ENCODE data around the gene AKT3.
"Not testable (repeated sequence)": the region's sequence is repeated elsewhere in the genome, so short reads cannot be mapped to it uniquely, and the experiment has no call there.

Gene AKT3

GRCh38 chr1:243594455-243594854 lies 255.6 kb downstream of the AKT3 start:
- no peak for DNase-seq

- not testable (repeated sequence) for DNase-seq
Observed at GRCh38 chr1:243589286-243589685, 260.8 kb downstream of the AKT3 start.

- no peak for DNase-seq
Observed at GRCh38 chr1:243587823-243588560, 262.1 kb downstream of the AKT3 start.

GRCh38 chr1:243587285-243587684 lies 262.8 kb downstream of the AKT3 start:
- DNase-seq: no peak

- no peak for DNase-seq
Observed at GRCh38 chr1:243585982-243586381, 264.1 kb downstream of the AKT3 start.

- DNase-seq: no peak
Observed at GRCh38 chr1:243582326-243582725, 267.7 kb downstream of the AKT3 start.

GRCh38 chr1:243580984-243581383 lies 269.1 kb downstream of the AKT3 start:
- DNase-seq: no peak

- DNase-seq: no peak
Observed at GRCh38 chr1:243580072-243580471, 270.0 kb downstream of the AKT3 start.

GRCh38 chr1:243575070-243575469 lies 275.0 kb downstream of the AKT3 start:
- DNase-seq: no peak

GRCh38 chr1:243572940-243573339 lies 277.1 kb downstream of the AKT3 start:
- DNase-seq: no peak

GRCh38 chr1:243568793-243569192 lies 281.2 kb downstream of the AKT3 start:
- no peak for DNase-seq

GRCh38 chr1:243564814-243565213 lies 285.2 kb downstream of the AKT3 start:
- DNase-seq: no peak

- no peak for DNase-seq
Observed at GRCh38 chr1:243563732-243564131, 286.3 kb downstream of the AKT3 start.

- DNase-seq: no peak
Observed at GRCh38 chr1:243562473-243562872, 287.6 kb downstream of the AKT3 start.

GRCh38 chr1:243561588-243562319 lies 288.3 kb downstream of the AKT3 start:
- no peak for DNase-seq

- DNase-seq: no peak
Observed at GRCh38 chr1:243559575-243560162, 290.4 kb downstream of the AKT3 start.

GRCh38 chr1:243558576-243558975 lies 291.5 kb downstream of the AKT3 start:
- DNase-seq: no peak

- no peak for DNase-seq
Observed at GRCh38 chr1:243557866-243558265, 292.2 kb downstream of the AKT3 start.

- no peak for DNase-seq
Observed at GRCh38 chr1:243554686-243555085, 295.4 kb downstream of the AKT3 start.

GRCh38 chr1:243553090-243553489 lies 297.0 kb downstream of the AKT3 start:
- DNase-seq: no peak

- DNase-seq: no peak
Observed at GRCh38 chr1:243550276-243550675, 299.8 kb downstream of the AKT3 start.

GRCh38 chr1:243549791-243550190 lies 300.3 kb downstream of the AKT3 start:
- DNase-seq: no peak

- no peak for DNase-seq
Observed at GRCh38 chr1:243549108-243549507, 300.9 kb downstream of the AKT3 start.

- no peak for DNase-seq
Observed at GRCh38 chr1:243548516-243548915, 301.5 kb downstream of the AKT3 start.

Measured in activated gamma-delta T cell treated with Interleukin-2 at 50 U/mL for 16 hours (primary cell).